Esophagus squamous epithelium (tissue), 4 donors: ENCODE measurements around the gene CHST11.

Experiments used
- CTCF ChIP-seq, 6 experiments: fragments of 450-650 bp in 4 of 6; fragments of 200-600 bp in 2 of 6; sonication (generic) in 2 of 6; IDR thresholded peaks; one replicate each; pipeline ENCODE4 v1.5.1; 2016 to 2019; ENCODE audit warnings: antibody characterized with exemption in 6 of 6, mild to moderate bottlenecking in 4 of 6, moderate library complexity in 4 of 6
- POLR2A ChIP-seq, 4 donors: fragments of 450-650 bp; IDR thresholded peaks; one replicate each; pipeline ENCODE4 v1.6.1; 2017; ENCODE audit warnings: antibody characterized with exemption in 4 of 4, mild to moderate bottlenecking in 4 of 4, moderate library complexity in 3 of 4

DNA sequence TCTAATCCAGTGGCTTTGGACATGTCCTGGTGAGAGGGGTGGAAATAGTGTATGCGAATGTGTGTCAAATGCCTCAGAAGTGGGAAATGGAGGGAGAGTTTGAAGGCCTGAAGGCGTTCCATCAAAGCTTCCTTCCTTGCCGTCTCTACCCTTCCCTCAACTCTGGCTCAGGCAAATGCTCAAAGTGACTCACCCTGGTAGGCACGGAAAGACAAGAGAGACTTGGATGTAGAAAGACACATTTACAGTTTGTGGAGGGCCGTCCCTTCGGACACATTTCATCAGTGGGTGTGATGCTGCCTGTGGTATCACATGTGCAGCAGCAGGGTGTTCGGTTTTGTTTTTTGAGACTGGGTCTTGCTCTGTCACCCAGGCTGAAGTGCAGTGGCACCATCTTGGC lies 36.7 kb downstream of the CHST11 start:
- no peak for TF ChIP-seq CTCF (IDR thresholded peaks at IDR 0.05)
- no peak for TF ChIP-seq POLR2A (IDR thresholded peaks at IDR 0.05)
